Measurements from ENCODE around the gene C1QTNF1. TPM values are rescaled to one million over a fixed set of nuclear protein-coding genes. Genes with fewer than 3 reads are reported as not detected.

C1QTNF1 gene
- total and polyA plus RNA-seq, 2 experiments from 2014 or later, result 9.5 to 13.3 TPM

DNA sequence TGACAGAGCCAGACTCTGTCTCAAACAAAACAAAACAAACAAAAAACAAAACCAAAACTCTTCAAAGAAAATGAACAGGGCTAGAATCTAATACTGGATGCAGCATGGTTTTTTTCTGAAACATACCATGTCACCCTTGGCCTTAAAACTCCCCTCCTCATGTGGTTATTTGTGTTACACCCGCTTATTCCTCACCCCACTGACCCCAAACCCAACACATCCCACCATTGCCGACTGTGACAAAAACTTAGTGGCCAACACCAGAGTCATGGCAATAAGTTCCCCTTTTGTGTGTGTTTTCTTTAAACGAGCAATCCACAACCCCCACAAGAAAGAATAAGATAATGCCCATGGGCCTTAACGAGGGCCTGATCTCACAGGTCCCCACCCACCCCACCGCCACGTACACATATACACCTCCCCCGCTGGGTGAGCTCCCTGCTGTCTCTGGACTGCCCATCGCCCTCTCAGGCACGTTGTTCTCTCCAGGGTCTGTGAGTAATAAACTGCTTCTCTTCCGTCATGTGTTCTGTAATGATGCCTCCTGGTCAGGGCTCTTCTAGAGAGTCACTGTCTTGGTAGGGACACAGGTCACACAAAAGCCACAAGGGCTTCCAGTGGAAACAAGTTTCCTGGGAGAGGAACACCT is 33.9 kb downstream of the C1QTNF1 start:
- TF ChIP-seq EZH2phosphoT487 (IDR thresholded peaks at IDR 0.05; ENCODE audit: low read depth, severe bottlenecking, unreplicated experiment) (no peak), EZH2 (IDR thresholded peaks at IDR 0.05; ENCODE audit: borderline replicate concordance) (no peak)
- TF ChIP-seq, protein P1, sequence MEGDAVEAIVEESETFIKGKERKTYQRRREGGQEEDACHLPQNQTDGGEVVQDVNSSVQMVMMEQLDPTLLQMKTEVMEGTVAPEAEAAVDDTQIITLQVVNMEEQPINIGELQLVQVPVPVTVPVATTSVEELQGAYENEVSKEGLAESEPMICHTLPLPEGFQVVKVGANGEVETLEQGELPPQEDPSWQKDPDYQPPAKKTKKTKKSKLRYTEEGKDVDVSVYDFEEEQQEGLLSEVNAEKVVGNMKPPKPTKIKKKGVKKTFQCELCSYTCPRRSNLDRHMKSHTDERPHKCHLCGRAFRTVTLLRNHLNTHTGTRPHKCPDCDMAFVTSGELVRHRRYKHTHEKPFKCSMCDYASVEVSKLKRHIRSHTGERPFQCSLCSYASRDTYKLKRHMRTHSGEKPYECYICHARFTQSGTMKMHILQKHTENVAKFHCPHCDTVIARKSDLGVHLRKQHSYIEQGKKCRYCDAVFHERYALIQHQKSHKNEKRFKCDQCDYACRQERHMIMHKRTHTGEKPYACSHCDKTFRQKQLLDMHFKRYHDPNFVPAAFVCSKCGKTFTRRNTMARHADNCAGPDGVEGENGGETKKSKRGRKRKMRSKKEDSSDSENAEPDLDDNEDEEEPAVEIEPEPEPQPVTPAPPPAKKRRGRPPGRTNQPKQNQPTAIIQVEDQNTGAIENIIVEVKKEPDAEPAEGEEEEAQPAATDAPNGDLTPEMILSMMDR (IDR thresholded peaks at IDR 0.05; ENCODE audit: poor library complexity), result no peak
- WGBS (ENCODE audit: low lambda C conversion rate, missing lambda C conversion rate), result 87% methylated on average over 10 of the region's 10 CpGs
- no peak for DNase-seq (ENCODE audit: low spot score)

DNA sequence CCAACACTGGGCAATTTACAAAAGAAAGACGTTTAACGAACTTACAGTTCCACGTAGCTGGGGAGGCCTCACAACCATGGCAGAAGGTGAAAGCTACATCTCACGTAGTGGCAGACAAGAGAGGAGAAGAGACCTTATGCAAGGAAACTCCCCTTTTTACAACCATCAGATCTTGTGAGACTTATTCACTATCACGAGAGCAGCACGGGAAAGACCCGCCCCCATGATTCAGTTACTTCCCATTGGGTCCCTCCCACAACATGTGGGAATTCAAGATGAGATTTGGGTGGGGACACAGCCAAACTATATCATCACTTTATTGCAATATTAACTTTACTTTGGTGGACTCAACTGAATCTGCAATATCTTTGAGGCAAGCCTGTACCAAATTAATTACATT is 38.7 kb downstream of the C1QTNF1 start:
- Histone ChIP-seq H3K9me2 (replicated peaks; ENCODE audit: insufficient read depth) (no peaks in the 10 kb centered on the region), H4K20me1 (ENCODE audit: insufficient read depth, poor library complexity, severe bottlenecking) (no peaks in the 10 kb centered on the region), H3K36me3 (replicated peaks; ENCODE audit: insufficient read depth, low read depth) (no peaks in the 10 kb centered on the region), H3K27me3 (no peaks in the 10 kb centered on the region), H3K4me1 (ENCODE audit: insufficient read depth) (no peaks in the 10 kb centered on the region), H3K4me3 (no peak overlapping the region), H3K9me3 (ENCODE audit: low read depth) (no peaks in the 10 kb centered on the region), H3K4me2 (no peak overlapping the region), H2AFZ (no peak overlapping the region), H3K79me2 (no peaks in the 10 kb centered on the region), H3K27ac (no peak overlapping the region)
- 75% methylated on average over 7 of the region's 7 CpGs for WGBS (ENCODE audit: low lambda C conversion rate, missing lambda C conversion rate)
- DNase-seq (ENCODE audit: low spot score), result no peak
- TF ChIP-seq, protein P1 (IDR thresholded peaks at IDR 0.05; ENCODE audit: poor library complexity), result no peak
- no peak for TF ChIP-seq EZH2phosphoT487 (IDR thresholded peaks at IDR 0.05; ENCODE audit: low read depth, severe bottlenecking, unreplicated experiment)

More for the DNA sequence above, 33.9 kb downstream of the C1QTNF1 start:
- H3K9me3 ChIP-seq (ENCODE audit: low read depth), result no peaks in the 10 kb centered on the region
- H3K27ac ChIP-seq, result no peak overlapping the region
- no peak overlapping the region for H3K4me2 ChIP-seq
- no peaks in the 10 kb centered on the region for H4K20me1 ChIP-seq (ENCODE audit: insufficient read depth, poor library complexity, severe bottlenecking)
- H3K9me2 ChIP-seq (replicated peaks; ENCODE audit: insufficient read depth), result no peaks in the 10 kb centered on the region
- no peaks in the 10 kb centered on the region for H3K36me3 ChIP-seq (replicated peaks; ENCODE audit: insufficient read depth, low read depth)
- H3K4me1 ChIP-seq (ENCODE audit: insufficient read depth), result no peaks in the 10 kb centered on the region
- no peak overlapping the region for H2AFZ ChIP-seq
- no peak overlapping the region for H3K4me3 ChIP-seq
- H3K27me3 ChIP-seq, result no peaks in the 10 kb centered on the region
- no peaks in the 10 kb centered on the region for H3K79me2 ChIP-seq

DNA sequence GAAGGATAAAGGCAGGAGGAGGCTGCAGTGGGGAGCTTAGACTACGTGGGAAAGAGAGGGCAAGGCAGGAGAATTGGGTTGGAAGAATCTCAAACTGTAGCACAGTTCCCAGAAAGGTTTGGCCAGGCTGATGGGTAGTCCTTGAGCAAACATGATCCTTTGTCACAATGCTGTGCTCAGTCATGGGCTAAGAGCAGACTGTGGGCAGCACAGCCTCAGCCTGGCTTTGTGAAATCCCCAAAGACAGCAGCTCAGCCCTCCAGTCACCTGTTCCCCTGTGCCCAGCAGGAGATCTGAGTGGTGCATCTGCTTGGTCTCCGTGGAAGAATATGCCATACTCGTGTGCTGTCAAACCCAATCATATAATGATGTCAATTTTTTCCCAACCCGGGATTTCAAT is 40.1 kb downstream of the C1QTNF1 start:
- no peaks in the 10 kb centered on the region for H3K9me2 ChIP-seq (replicated peaks; ENCODE audit: insufficient read depth)
- H3K9me3 ChIP-seq (ENCODE audit: low read depth), result no peaks in the 10 kb centered on the region
- H3K79me2 ChIP-seq, result no peaks in the 10 kb centered on the region
- H3K4me1 ChIP-seq (ENCODE audit: insufficient read depth), result no peaks in the 10 kb centered on the region
- H3K27me3 ChIP-seq, result no peaks in the 10 kb centered on the region
- no peaks in the 10 kb centered on the region for H4K20me1 ChIP-seq (ENCODE audit: insufficient read depth, poor library complexity, severe bottlenecking)
- H3K4me3 ChIP-seq, result no peak overlapping the region
- H2AFZ ChIP-seq, result no peak overlapping the region
- H3K4me2 ChIP-seq, result no peak overlapping the region
- WGBS (ENCODE audit: low lambda C conversion rate, missing lambda C conversion rate), result 81% methylated on average over 4 of the region's 4 CpGs
- TF ChIP-seq, protein P1 (IDR thresholded peaks at IDR 0.05; ENCODE audit: poor library complexity), result no peak
- TF ChIP-seq EZH2phosphoT487 (IDR thresholded peaks at IDR 0.05; ENCODE audit: low read depth, severe bottlenecking, unreplicated experiment), result no peak
- TF ChIP-seq EZH2 (IDR thresholded peaks at IDR 0.05; ENCODE audit: borderline replicate concordance), result no peak
- no peak for DNase-seq (ENCODE audit: low spot score)
- H3K36me3 ChIP-seq (replicated peaks; ENCODE audit: insufficient read depth, low read depth), result no peaks in the 10 kb centered on the region
- no peak overlapping the region for H3K27ac ChIP-seq

Data from hepatocyte (in vitro differentiated cells).